ENCODE results near the gene PKP1. TPM values are rescaled to one million over a fixed set of nuclear protein-coding genes. Genes with fewer than 3 reads are reported as not detected.
A peak's percentile ranks its signal among the peaks of the same experiment; 100 is the strongest.

The PKP1 gene
- total and polyA plus RNA-seq, 8 donors, result 0.17 to 2.8 (median 0.20) TPM

- H3K4me1 ChIP-seq, result peaks cover 9 to 44% of the 10 kb centered on the region in 2 donors
- intact Hi-C loops (cut with DNase I), result no loop called here
- peak overlapping the region in 1 of 2 donors; percentile 6 for H3K27ac ChIP-seq
- H3K27me3 ChIP-seq, result peaks cover 0 to 14% of the 10 kb centered on the region in 2 donors
- no peaks in the 10 kb centered on the region for H3K9me3 ChIP-seq
- H3K4me3 ChIP-seq, result no peak overlapping the region
- TF ChIP-seq CTCF (IDR thresholded peaks at IDR 0.05), result no peak
- DNase-seq (peak in 1 of 4 donors; percentile 13), ATAC-seq (no peak)
- no peaks in the 10 kb centered on the region for H3K36me3 ChIP-seq
These were observed 28.2 kb downstream of the PKP1 start for GRCh38 chr1:201311356-201312011.

GRCh38 chr1:201312298-201312697, 29.0 kb downstream of the PKP1 start:
- Histone ChIP-seq H3K27ac (no peak overlapping the region), H3K4me1 (peaks cover 9 to 41% of the 10 kb centered on the region in 2 donors)

GRCh38 chr1:201313086-201313485, 29.8 kb downstream of the PKP1 start:
- intact Hi-C loops (cut with DNase I), result no loop called here
- H3K27ac ChIP-seq, result no peak overlapping the region
- no peak for TF ChIP-seq CTCF (IDR thresholded peaks at IDR 0.05)
- H3K36me3 ChIP-seq, result no peaks in the 10 kb centered on the region
- ATAC-seq (no peak), DNase-seq (no peak)
- H3K27me3 ChIP-seq, result peaks cover 0 to 14% of the 10 kb centered on the region in 2 donors
- no peaks in the 10 kb centered on the region for H3K9me3 ChIP-seq
- peaks cover 5 to 33% of the 10 kb centered on the region in 2 donors for H3K4me1 ChIP-seq
- H3K4me3 ChIP-seq, result no peak overlapping the region

More at GRCh38 chr1:201312298-201312697, 29.0 kb downstream of the PKP1 start:
- Histone ChIP-seq H3K27me3 (peaks cover 0 to 14% of the 10 kb centered on the region in 2 donors), H3K9me3 (no peaks in the 10 kb centered on the region), H3K4me3 (no peak overlapping the region), H3K36me3 (no peaks in the 10 kb centered on the region)
- no peak for DNase-seq
- no peak for ATAC-seq
- intact Hi-C loops (cut with DNase I), result no loop called here
- no peak for TF ChIP-seq CTCF (IDR thresholded peaks at IDR 0.05)

GRCh38 chr1:201316556-201316955, 33.2 kb downstream of the PKP1 start:
- intact Hi-C loops (cut with DNase I), result no loop called here
- Histone ChIP-seq H3K9me3 (no peaks in the 10 kb centered on the region), H3K4me3 (no peak overlapping the region), H3K27me3 (no peaks in the 10 kb centered on the region), H3K27ac (no peak overlapping the region), H3K36me3 (no peaks in the 10 kb centered on the region), H3K4me1 (no peaks in the 10 kb centered on the region)
- ATAC-seq, result no peak
- DNase-seq, result peak in 1 of 4 donors; percentile 17
- no peak for TF ChIP-seq CTCF (IDR thresholded peaks at IDR 0.05)

GRCh38 chr1:201317551-201317950, 34.2 kb downstream of the PKP1 start:
- H3K27me3 ChIP-seq, result no peaks in the 10 kb centered on the region
- no peaks in the 10 kb centered on the region for H3K4me1 ChIP-seq
- DNase-seq (no peak), ATAC-seq (no peak)
- no peaks in the 10 kb centered on the region for H3K36me3 ChIP-seq
- no peaks in the 10 kb centered on the region for H3K9me3 ChIP-seq
- no peak overlapping the region for H3K4me3 ChIP-seq
- intact Hi-C loops (cut with DNase I), result no loop called here
- no peak for TF ChIP-seq CTCF (IDR thresholded peaks at IDR 0.05)
- no peak overlapping the region for H3K27ac ChIP-seq

Data from left lung (tissue), 10 donors.